DOHH2 (cell line): ENCODE data around the gene BPTF.

Experiments
- CTCF ChIP-seq: fragments of 200-600 bp; sonication (generic); IDR thresholded peaks from one replicate; pipeline ENCODE4 v1.5.1; 2014; ENCODE audit warnings: antibody characterized with exemption, mild to moderate bottlenecking, low read depth, low read length; ENCODE audit not compliant: poor library complexity, severe bottlenecking
- EZH2phosphoT487 ChIP-seq: fragments of 200-600 bp; sonication (generic); IDR thresholded peaks from 2 replicates; pipeline ENCODE4 v1.6.1; 2017; ENCODE audit warnings: borderline replicate concordance, mild to moderate bottlenecking, antibody characterized with exemption, low read length, moderate library complexity, mixed read lengths

DNA sequence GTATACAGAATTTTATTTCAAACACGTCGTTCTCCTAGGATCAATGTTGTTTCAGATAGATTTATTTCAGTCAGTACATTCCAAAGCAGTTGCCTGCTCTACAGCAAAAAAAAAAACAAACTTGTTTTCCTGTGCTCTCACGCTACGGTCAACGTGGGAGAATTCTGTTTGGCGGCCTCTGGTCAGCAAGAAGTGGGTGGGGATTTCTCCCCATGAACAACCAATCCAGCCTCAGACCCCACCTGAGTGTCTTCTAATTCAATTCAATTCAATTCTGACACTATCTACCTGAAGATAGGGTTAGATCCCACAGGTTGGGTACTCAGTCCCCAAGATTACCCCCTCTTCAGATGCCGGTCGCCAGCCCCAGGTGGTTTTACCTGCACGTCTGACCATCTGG is 148.9 kb downstream of the BPTF start:
- TF ChIP-seq CTCF: no peak
- TF ChIP-seq EZH2phosphoT487: no peak
